HCT116 (cell line): ENCODE results near the gene MANEAL. TPM values are rescaled to one million over a fixed set of nuclear protein-coding genes. Genes with fewer than 3 reads are reported as not detected.

Source experiments
- ATAC-seq: fragments of 200-7000 bp; cut with Tn5 transposase; 2 replicates; pipeline ENCODE4 v1.9.1; 2020; ENCODE audit warnings: mild to moderate bottlenecking, moderate library complexity
- BruUV-seq: library from RNA; stranded (reverse); fragments of 400-500 nt; replicated peaks from 2 replicates; lab custom pipeline; 2021; lab: Mats Ljungman, UMichigan
- CTCF ChIA-PET: fragments of 300-600 bp; sonication (Branson Sonifier 250); formaldehyde crosslinking; loops from one replicate; lab custom pipeline; 2021; ENCODE audit warnings: antibody characterized with exemption; lab: Charles Lee
- POLR2A ChIA-PET: fragments of 300-600, 350-600 bp; sonication (Branson Sonifier 250); formaldehyde crosslinking; loops from one replicate; lab custom pipeline; 2021; ENCODE audit warnings: antibody characterized with exemption; lab: Charles Lee
- RAD21 ChIA-PET, 2 experiments: fragments of 300-600 bp; sonication (Branson Sonifier 250); formaldehyde crosslinking; loops; one replicate each; lab custom pipeline; 2023; ENCODE audit warnings: low total read pairs in 2 of 2; ENCODE audit not compliant: uncharacterized antibody in 2 of 2, unreplicated experiment in 2 of 2, low non-redundant PET in 1 of 2; lab: Charles Lee
- DNase-seq: peaks from one replicate; pipeline ENCODE4 v3.0.0-alpha.2; 2010; ENCODE audit warnings: low read depth, low spot score
- H2AFZ ChIP-seq: fragments of 200-600 bp; shearing (Covaris generic), sonication (generic); 2 replicates; pipeline ENCODE4 v1.6.1; 2017; ENCODE audit warnings: low read depth, mixed run types, mixed read lengths, antibody characterized with exemption, low read length; ENCODE audit not compliant: poor library complexity, severe bottlenecking
- H3K27ac ChIP-seq: 2 replicates; pipeline ENCODE4 v1.5.1; 2012; ENCODE audit warnings: low read depth, low read length
- H3K27me3 ChIP-seq: fragments of 200-600 bp; sonication (generic); 2 replicates; pipeline ENCODE4 v1.6.1; 2016; ENCODE audit warnings: mixed run types, low read length, mixed read lengths; ENCODE audit not compliant: insufficient read depth
- H3K36me3 ChIP-seq, 2 experiments: fragments of 200-500 bp in 1 of 2; fragments of 200-600 bp in 1 of 2; sonication (Bioruptor generic) in 1 of 2; sonication (generic) in 1 of 2; 2 replicates each; pipeline versions ENCODE4 v1.5.1 to v1.6.1; 2014 to 2016; ENCODE audit warnings: low read length in 2 of 2, inconsistent platforms in 1 of 2, mixed read lengths in 1 of 2, mixed run types in 1 of 2; ENCODE audit not compliant: insufficient read depth in 2 of 2, control insufficient read depth in 1 of 2
- H3K4me1 ChIP-seq, 2 experiments: fragments of 200-600 bp in 1 of 2; sonication (generic) in 1 of 2; 2 replicates each; pipeline versions ENCODE4 v1.5.1 to v1.6.1; 2012 to 2017; ENCODE audit warnings: low read length in 2 of 2, inconsistent platforms in 1 of 2, mild to moderate bottlenecking in 1 of 2, mixed read lengths in 1 of 2, mixed run types in 1 of 2, moderate library complexity in 1 of 2; ENCODE audit not compliant: insufficient read depth in 2 of 2, control insufficient read depth in 1 of 2
- H3K4me2 ChIP-seq: fragments of 200-600 bp; sonication (generic); 2 replicates; pipeline ENCODE4 v1.6.1; 2017; ENCODE audit warnings: mixed run types, low read length, mixed read lengths
- H3K4me3 ChIP-seq, 2 experiments: fragments of 200-600 bp in 1 of 2; sonication (generic) in 1 of 2; replicated peaks in 1 of 2; 2 replicates each; pipeline ENCODE4 v1.5.1; 2011 to 2016; ENCODE audit warnings: low read length in 2 of 2, control low read depth in 1 of 2, low read depth in 1 of 2, mild to moderate bottlenecking in 1 of 2, mixed read lengths in 1 of 2, mixed run types in 1 of 2
- H3K79me2 ChIP-seq: fragments of 200-600 bp; sonication (generic); 2 replicates; pipeline ENCODE4 v1.6.1; 2017; ENCODE audit warnings: mild to moderate bottlenecking, mixed run types, low read length, moderate library complexity, mixed read lengths; ENCODE audit not compliant: insufficient read depth
- H3K9ac ChIP-seq: fragments of 200-600 bp; sonication (generic); 2 replicates; pipeline ENCODE4 v1.6.1; 2016; ENCODE audit warnings: low read length, mixed read lengths
- H3K9me2 ChIP-seq: fragments of 200-600 bp; sonication (generic), shearing (Covaris generic); 2 replicates; pipeline ENCODE4 v1.6.1; 2017; ENCODE audit warnings: mixed run types, mild to moderate bottlenecking, moderate library complexity; ENCODE audit not compliant: insufficient read depth
- H3K9me3 ChIP-seq, 2 experiments: fragments of 200-500 bp in 1 of 2; fragments of 200-600 bp in 1 of 2; sonication (Bioruptor generic) in 1 of 2; sonication (generic) in 1 of 2; 2 replicates each; pipeline ENCODE4 v1.6.1; 2014 to 2017; ENCODE audit warnings: low read length in 2 of 2, mixed read lengths in 2 of 2, inconsistent platforms in 1 of 2, low read depth in 1 of 2, mild to moderate bottlenecking in 1 of 2, mixed run types in 1 of 2, moderate library complexity in 1 of 2; ENCODE audit not compliant: control insufficient read depth in 1 of 2, insufficient read depth in 1 of 2
- H4K20me1 ChIP-seq: fragments of 200-600 bp; sonication (generic), shearing (Covaris generic); 2 replicates; pipeline ENCODE4 v1.6.1; 2017; ENCODE audit warnings: mixed run types, mild to moderate bottlenecking, moderate library complexity; ENCODE audit not compliant: insufficient read depth
- CTCF ChIP-seq, 3 experiments: fragments of 200-600 bp in 1 of 3; sonication (generic) in 1 of 3; IDR thresholded peaks in 2 of 3; conservative IDR thresholded peaks in 1 of 3; 2 replicates each; pipeline ENCODE4 v1.5.1; 2012 to 2017; ENCODE audit warnings: low read depth in 2 of 3, low read length in 2 of 3, antibody characterized with exemption in 1 of 3, borderline replicate concordance in 1 of 3, control low read depth in 1 of 3, mild to moderate bottlenecking in 1 of 3, mixed read lengths in 1 of 3, mixed run types in 1 of 3, moderate library complexity in 1 of 3; ENCODE audit not compliant: insufficient read depth in 1 of 3
- EGR1 ChIP-seq: IDR thresholded peaks from 2 replicates; pipeline ENCODE4 v1.6.1; 2012; ENCODE audit warnings: low read depth
- RAD21 ChIP-seq: IDR thresholded peaks from 2 replicates; pipeline ENCODE4 v1.6.1; 2012; ENCODE audit warnings: low read depth, mild to moderate bottlenecking
- intact Hi-C: fragments of 100-400 bp; cut with micrococcal nuclease; formaldehyde crosslinking; loops from 2 replicates; pipeline ENCODE4 v1.10.0; 2022
- total RNA-seq: library from RNA; stranded (reverse); gene quantifications from one replicate; pipeline ENCODE4 v1.2.1, GENCODE V29; 2021; ENCODE audit not compliant: unreplicated experiment

MANEAL gene
- total RNA-seq, 1 experiment from 2014 or later = 17.3 TPM

- no peak overlapping the region for H2AFZ ChIP-seq
- CTCF ChIA-PET = no interaction called here
Measured at GRCh38 chr1:37794372-37795339, 1.0 kb downstream of the MANEAL start.

More at GRCh38 chr1:37794372-37795339, 1.0 kb downstream of the MANEAL start:
- DNase-seq = no peak
- TF ChIP-seq CTCF (IDR thresholded peaks at IDR 0.05 in 2 of 3, conservative IDR thresholded peaks at IDR 0.05 in 1 of 3; ENCODE audit: borderline replicate concordance in 1 of 3, insufficient read depth in 1 of 3, low read depth in 2 of 3, low read length in 2 of 3) = peak in 1 of 3 experiments; percentile 35; a peak in 2 of 6 replicates
- peak; percentile 55 for TF ChIP-seq RAD21
- no peak for TF ChIP-seq EGR1
- Histone ChIP-seq H3K9me2 (no peaks in the 10 kb centered on the region), H3K27ac (peak overlapping the region; percentile 84; the same call in 1 of the 2 replicates), H3K79me2 (peaks cover 15% of the 10 kb centered on the region), H3K4me3 (peak overlapping the region; percentile 63 to 76), H3K9me3 (no peaks in the 10 kb centered on the region), H3K36me3 (peaks cover 2 to 4% of the 10 kb centered on the region in 2 experiments; a peak in 2 of 4 replicates), H3K4me1 (peaks cover 10 to 17% of the 10 kb centered on the region in 2 experiments; a peak in 3 of 4 replicates), H3K4me2 (peak overlapping the region; percentile 91), H3K27me3 (no peaks in the 10 kb centered on the region), H3K9ac (peak overlapping the region; percentile 70), H4K20me1 (no peaks in the 10 kb centered on the region)
- RAD21 ChIA-PET = no interaction called here
- POLR2A ChIA-PET = interaction anchor here (1.1 kb wide), 1 partner anchor 13 kb away, joined by 4 read pairs; the partner anchor contains the start of genes C1orf122 and YRDC
- BruUV-seq = TSS peak; percentile 44
- ATAC-seq = peak; percentile 56
- intact Hi-C loops = loop anchor here (5.0 kb wide), 1 partner anchor 102 kb away; the partner anchor contains the start of gene CDCA8
